KOPT-K1 (cell line): ENCODE data around the gene THAP11.

Source experiments
- H3K27ac ChIP-seq: fragments of 200-600 bp; sonication (generic); 2 replicates; pipeline ENCODE4 v1.5.1; 2016; ENCODE audit warnings: antibody characterized with exemption, mild to moderate bottlenecking, low read depth, low read length; ENCODE audit not compliant: poor library complexity, severe bottlenecking
- H3K36me3 ChIP-seq: fragments of 200-600 bp; sonication (generic); 2 replicates; pipeline ENCODE4 v1.5.1; 2017; ENCODE audit warnings: antibody characterized with exemption, mild to moderate bottlenecking, low read length, moderate library complexity; ENCODE audit not compliant: insufficient read depth
- H3K9me3 ChIP-seq: fragments of 200-600 bp; sonication (generic); 2 replicates; pipeline ENCODE4 v1.5.1; 2017; ENCODE audit warnings: antibody characterized with exemption, low read length, mild to moderate bottlenecking; ENCODE audit not compliant: insufficient read depth, poor library complexity, severe bottlenecking

THAP11 gene

GRCh38 chr16:67882374-67883145, 40.4 kb downstream of the THAP11 start:
- peaks cover 96% of the 10 kb centered on the region for H3K36me3 ChIP-seq
- no peak overlapping the region for H3K27ac ChIP-seq
- H3K9me3 ChIP-seq = no peaks in the 10 kb centered on the region

GRCh38 chr16:67883146-67883871, 41.2 kb downstream of the THAP11 start:
- Histone ChIP-seq H3K9me3 (no peaks in the 10 kb centered on the region), H3K36me3 (peaks cover 88% of the 10 kb centered on the region), H3K27ac (no peak overlapping the region)

GRCh38 chr16:67883872-67884261, 41.7 kb downstream of the THAP11 start:
- peaks cover 83% of the 10 kb centered on the region for H3K36me3 ChIP-seq
- H3K27ac ChIP-seq = no peak overlapping the region
- no peaks in the 10 kb centered on the region for H3K9me3 ChIP-seq

GRCh38 chr16:67884684-67885083, 42.6 kb downstream of the THAP11 start, which contains the start of gene NRN1L:
NRN1L (plus strand) TSS chr16:67884885; CDS start chr16:67884904, 19 bp downstream.
- Histone ChIP-seq H3K36me3 (peaks cover 74% of the 10 kb centered on the region), H3K27ac (no peak within 1 kb of the TSS)

GRCh38 chr16:67885545-67885944, 43.4 kb downstream of the THAP11 start:
- no peak overlapping the region for H3K27ac ChIP-seq
- peaks cover 66% of the 10 kb centered on the region for H3K36me3 ChIP-seq
- H3K9me3 ChIP-seq = no peaks in the 10 kb centered on the region

More at GRCh38 chr16:67884684-67885083, 42.6 kb downstream of the THAP11 start, which contains the start of gene NRN1L:
- H3K9me3 ChIP-seq = no peaks in the 10 kb centered on the region

GRCh38 chr16:67885976-67886375, 43.9 kb downstream of the THAP11 start:
- Histone ChIP-seq H3K27ac (no peak overlapping the region), H3K36me3 (peaks cover 62% of the 10 kb centered on the region), H3K9me3 (no peaks in the 10 kb centered on the region)

- no peaks in the 10 kb centered on the region for H3K9me3 ChIP-seq
These were observed 44.3 kb downstream of the THAP11 start for GRCh38 chr16:67886387-67886786.

GRCh38 chr16:67888331-67888730, 46.2 kb downstream of the THAP11 start:
- H3K27ac ChIP-seq = no peak overlapping the region
- peaks cover 38% of the 10 kb centered on the region for H3K36me3 ChIP-seq
- no peaks in the 10 kb centered on the region for H3K9me3 ChIP-seq

More at GRCh38 chr16:67886387-67886786, 44.3 kb downstream of the THAP11 start:
- H3K36me3 ChIP-seq = peaks cover 57% of the 10 kb centered on the region
- no peak overlapping the region for H3K27ac ChIP-seq

- H3K36me3 ChIP-seq = 0 out of 2 replicates have a peak, but pooled peaks cover 2% of the 10 kb centered on the region
- H3K9me3 ChIP-seq = no peaks in the 10 kb centered on the region
- H3K27ac ChIP-seq = peak overlapping the region; percentile 79
These were observed 50.3 kb downstream of the THAP11 start for GRCh38 chr16:67892375-67892774.

- no peaks in the 10 kb centered on the region for H3K9me3 ChIP-seq
- peak within 1 kb of the TSS; percentile 79 for H3K27ac ChIP-seq
- 0 out of 2 replicates have a peak, but pooled peaks cover 6% of the 10 kb centered on the region for H3K36me3 ChIP-seq
These were observed 51.0 kb downstream of the THAP11 start, which contains the start of gene PSKH1 for GRCh38 chr16:67892899-67893742. PSKH1 (plus strand) TSS chr16:67893254; CDS start chr16:67908750, 15,496 bp downstream.
